NCI-H82 treated with DMSO at 0.1 percent for 48 hours (cell line): ENCODE measurements around the gene STEAP1.

Source experiments
- DNase-seq: peaks from one replicate; lab custom pipeline; 2025; ENCODE audit not compliant: unreplicated experiment; lab: John Stamatoyannopoulos, UW

The STEAP1 gene

DNA sequence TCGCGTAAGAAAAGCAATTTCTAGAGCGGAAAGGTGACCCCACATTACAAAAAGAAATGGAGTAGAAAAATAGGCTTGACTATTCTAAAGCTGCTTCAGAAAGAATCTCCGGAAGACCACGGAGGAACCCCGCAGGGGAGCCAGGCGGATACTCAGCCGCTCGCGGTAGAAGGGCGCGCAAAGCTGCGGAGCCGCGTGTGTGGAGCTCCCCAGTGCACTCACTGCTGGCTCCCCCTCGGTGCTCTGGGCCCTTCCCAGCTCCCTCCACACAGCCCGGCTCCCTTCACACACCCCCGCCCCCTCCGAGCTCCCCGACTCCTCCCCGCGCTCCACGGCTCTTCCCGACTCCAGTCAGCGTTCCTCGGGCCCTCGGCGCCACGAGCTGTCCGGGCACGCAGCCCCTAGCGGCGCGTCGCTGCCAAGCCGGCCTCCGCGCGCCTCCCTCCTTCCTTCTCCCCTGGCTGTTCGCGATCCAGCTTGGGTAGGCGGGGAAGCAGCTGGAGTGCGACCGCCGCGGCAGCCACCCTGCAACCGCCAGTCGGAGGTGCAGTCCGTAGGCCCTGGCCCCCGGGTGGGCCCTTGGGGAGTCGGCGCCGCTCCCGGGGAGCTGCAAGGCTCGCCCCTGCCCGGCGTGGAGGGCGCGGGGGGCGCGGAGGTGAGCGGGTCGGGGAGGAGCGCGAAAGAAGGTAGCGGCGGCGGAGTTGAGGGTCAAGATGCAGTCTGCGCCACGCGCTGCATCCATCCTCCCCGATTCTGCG is 57.3 kb downstream of the STEAP1 start, which contains the start of gene STEAP2:
Gene STEAP2, plus strand, starts transcription at position 350 of the 758 bp plus-strand sequence. CDS start 13,343 bp downstream, outside the sequence.
- peak; percentile 58 for DNase-seq

- DNase-seq = no peak
Measured at GRCh38 chr7:90212149-90212495, 57.9 kb downstream of the STEAP1 start.

DNA sequence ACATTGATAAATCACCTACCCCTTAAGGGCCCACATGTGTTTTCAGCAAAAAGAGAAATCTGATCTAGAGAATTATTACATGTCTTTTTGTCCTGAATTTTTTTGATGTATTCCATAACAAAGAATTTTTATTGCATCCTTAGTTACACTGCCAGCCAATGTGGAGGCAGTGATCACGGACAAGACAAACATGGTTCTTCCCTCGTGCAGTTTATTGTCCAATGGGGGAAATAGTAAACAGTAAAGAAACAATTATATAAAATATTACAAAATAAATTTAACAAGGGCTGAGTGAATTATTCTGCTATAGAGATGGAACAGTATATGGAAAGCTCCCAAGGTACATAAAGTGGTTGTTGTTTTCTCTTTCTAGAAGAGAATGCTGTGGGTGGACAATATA is 59.3 kb downstream of the STEAP1 start:
- no peak for DNase-seq
